ENCODE measurements around the gene CYP19A1. TPM values are rescaled to one million over a fixed set of nuclear protein-coding genes. Genes with fewer than 3 reads are reported as not detected.

CYP19A1 gene
- total and polyA plus RNA-seq, 10 of the 15 experiments (the other 5 are each of a cell fraction or from before 2014, with no cell fraction given) = 0.08 to 1.8 (median 0.70) TPM

DNA sequence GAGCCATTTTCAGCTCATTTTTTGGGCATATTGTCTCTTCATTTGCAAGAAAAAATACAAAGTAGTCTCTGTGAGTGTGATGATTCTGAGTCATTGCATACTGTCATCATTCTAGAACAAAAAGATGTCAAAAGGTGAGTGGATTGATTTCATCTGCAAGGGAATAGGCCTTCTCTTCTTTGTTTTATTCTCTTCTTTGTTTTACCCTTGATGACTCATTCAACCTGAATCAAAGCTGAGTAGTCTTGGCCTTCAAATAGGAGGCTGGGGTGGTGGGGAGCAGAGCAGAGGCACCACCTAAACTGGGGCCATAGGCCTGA lies 25.4 kb downstream of the CYP19A1 start:
- no peak for DNase-seq (ENCODE audit: low read depth, low spot score)
- no peak for ATAC-seq
- CTCF ChIA-PET = no interaction called here
- no peak overlapping the region for H3K4me3 ChIP-seq
- H3K4me1 ChIP-seq (ENCODE audit: control insufficient read depth, insufficient read depth, low read length) = no peaks in the 10 kb centered on the region
- no peaks in the 10 kb centered on the region; the same call in 1 of the 2 replicates for H4K20me1 ChIP-seq (ENCODE audit: control insufficient read depth, insufficient read depth)
- H3K9me3 ChIP-seq (replicated peaks; ENCODE audit: control insufficient read depth, insufficient read depth, low read length) = no peaks in the 10 kb centered on the region
- H3K79me2 ChIP-seq (ENCODE audit: control insufficient read depth, insufficient read depth, low read length) = no peaks in the 10 kb centered on the region
- intact Hi-C loops (cut with micrococcal nuclease; ENCODE audit: unreplicated experiment) = no loop called here
- no TSS peak for BruUV-seq (replicated peaks)
- peaks cover 0 to 10% of the 10 kb centered on the region in 2 experiments; a peak in 2 of 4 replicates for H3K27me3 ChIP-seq (replicated peaks in 1 of 2; ENCODE audit: control insufficient read depth in 2 of 2, insufficient read depth in 2 of 2, low read length in 1 of 2)
- SMC1A ChIA-PET (ENCODE audit: uncharacterized antibody, unreplicated experiment) = interaction anchor here (0.9 kb wide), 1 partner anchor 86 kb away, joined by 3 read pairs; no protein-coding TSS in a partner anchor
- no peak overlapping the region for H3K9ac ChIP-seq (ENCODE audit: control insufficient read depth, insufficient read depth, low read length)
- FAIRE-seq = no peak
- RAD21 ChIA-PET (ENCODE audit: unreplicated experiment) = no interaction called here
- in situ Hi-C loops (cut with MboI) = no loop called here
- POLR2A ChIA-PET = no interaction called here
- no peak overlapping the region for H3K27ac ChIP-seq (ENCODE audit: control insufficient read depth, insufficient read depth)
- no peaks in the 10 kb centered on the region for H3K36me3 ChIP-seq (ENCODE audit: control insufficient read depth in 2 of 2, insufficient read depth in 2 of 2, low read length in 1 of 2)
- H2AFZ ChIP-seq (ENCODE audit: control insufficient read depth, low read depth, low read length) = no peak overlapping the region
- H3K4me2 ChIP-seq (ENCODE audit: control insufficient read depth, insufficient read depth) = no peak overlapping the region
- TF ChIP-seq, protein P1, sequence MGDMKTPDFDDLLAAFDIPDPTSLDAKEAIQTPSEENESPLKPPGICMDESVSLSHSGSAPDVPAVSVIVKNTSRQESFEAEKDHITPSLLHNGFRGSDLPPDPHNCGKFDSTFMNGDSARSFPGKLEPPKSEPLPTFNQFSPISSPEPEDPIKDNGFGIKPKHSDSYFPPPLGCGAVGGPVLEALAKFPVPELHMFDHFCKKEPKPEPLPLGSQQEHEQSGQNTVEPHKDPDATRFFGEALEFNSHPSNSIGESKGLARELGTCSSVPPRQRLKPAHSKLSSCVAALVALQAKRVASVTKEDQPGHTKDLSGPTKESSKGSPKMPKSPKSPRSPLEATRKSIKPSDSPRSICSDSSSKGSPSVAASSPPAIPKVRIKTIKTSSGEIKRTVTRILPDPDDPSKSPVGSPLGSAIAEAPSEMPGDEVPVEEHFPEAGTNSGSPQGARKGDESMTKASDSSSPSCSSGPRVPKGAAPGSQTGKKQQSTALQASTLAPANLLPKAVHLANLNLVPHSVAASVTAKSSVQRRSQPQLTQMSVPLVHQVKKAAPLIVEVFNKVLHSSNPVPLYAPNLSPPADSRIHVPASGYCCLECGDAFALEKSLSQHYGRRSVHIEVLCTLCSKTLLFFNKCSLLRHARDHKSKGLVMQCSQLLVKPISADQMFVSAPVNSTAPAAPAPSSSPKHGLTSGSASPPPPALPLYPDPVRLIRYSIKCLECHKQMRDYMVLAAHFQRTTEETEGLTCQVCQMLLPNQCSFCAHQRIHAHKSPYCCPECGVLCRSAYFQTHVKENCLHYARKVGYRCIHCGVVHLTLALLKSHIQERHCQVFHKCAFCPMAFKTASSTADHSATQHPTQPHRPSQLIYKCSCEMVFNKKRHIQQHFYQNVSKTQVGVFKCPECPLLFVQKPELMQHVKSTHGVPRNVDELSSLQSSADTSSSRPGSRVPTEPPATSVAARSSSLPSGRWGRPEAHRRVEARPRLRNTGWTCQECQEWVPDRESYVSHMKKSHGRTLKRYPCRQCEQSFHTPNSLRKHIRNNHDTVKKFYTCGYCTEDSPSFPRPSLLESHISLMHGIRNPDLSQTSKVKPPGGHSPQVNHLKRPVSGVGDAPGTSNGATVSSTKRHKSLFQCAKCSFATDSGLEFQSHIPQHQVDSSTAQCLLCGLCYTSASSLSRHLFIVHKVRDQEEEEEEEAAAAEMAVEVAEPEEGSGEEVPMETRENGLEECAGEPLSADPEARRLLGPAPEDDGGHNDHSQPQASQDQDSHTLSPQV (IDR thresholded peaks at IDR 0.05) = no peak
- TF ChIP-seq BACH1 (IDR thresholded peaks at IDR 0.05; ENCODE audit: borderline replicate concordance) (no peak), JUNB (IDR thresholded peaks at IDR 0.05) (no peak), KAT2A (conservative IDR thresholded peaks at IDR 0.05; ENCODE audit: control insufficient read depth, low read depth, low read length) (no peak), SMAD5 (IDR thresholded peaks at IDR 0.05; ENCODE audit: low read depth) (no peak), CBX5 (IDR thresholded peaks at IDR 0.05; ENCODE audit: low read depth) (no peak), ZSCAN29 (IDR thresholded peaks at IDR 0.05) (no peak), CBX3 (IDR thresholded peaks at IDR 0.05; ENCODE audit: borderline replicate concordance, low read depth) (no peak), PML (IDR thresholded peaks at IDR 0.05; ENCODE audit: low read length) (no peak), RB1 (IDR thresholded peaks at IDR 0.05; ENCODE audit: borderline replicate concordance) (no peak), BHLHE40 (IDR thresholded peaks at IDR 0.05; ENCODE audit: borderline replicate concordance in 1 of 2, low read depth in 2 of 2, low read length in 1 of 2) (no peak), ZNF274 (IDR thresholded peaks at IDR 0.05; ENCODE audit: insufficient read depth, insufficient read length) (no peak), USF2 (IDR thresholded peaks at IDR 0.05; ENCODE audit: borderline replicate concordance, low read depth, low read length) (no peak), ASH2L (IDR thresholded peaks at IDR 0.05; ENCODE audit: borderline replicate concordance, low read depth) (no peak), HDGF (IDR thresholded peaks at IDR 0.05) (no peak), RFX5 (IDR thresholded peaks at IDR 0.05; ENCODE audit: low read depth, low read length) (no peak)
- TF ChIP-seq, protein P2, sequence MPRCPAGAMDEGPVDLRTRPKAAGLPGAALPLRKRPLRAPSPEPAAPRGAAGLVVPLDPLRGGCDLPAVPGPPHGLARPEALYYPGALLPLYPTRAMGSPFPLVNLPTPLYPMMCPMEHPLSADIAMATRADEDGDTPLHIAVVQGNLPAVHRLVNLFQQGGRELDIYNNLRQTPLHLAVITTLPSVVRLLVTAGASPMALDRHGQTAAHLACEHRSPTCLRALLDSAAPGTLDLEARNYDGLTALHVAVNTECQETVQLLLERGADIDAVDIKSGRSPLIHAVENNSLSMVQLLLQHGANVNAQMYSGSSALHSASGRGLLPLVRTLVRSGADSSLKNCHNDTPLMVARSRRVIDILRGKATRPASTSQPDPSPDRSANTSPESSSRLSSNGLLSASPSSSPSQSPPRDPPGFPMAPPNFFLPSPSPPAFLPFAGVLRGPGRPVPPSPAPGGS (IDR thresholded peaks at IDR 0.05; ENCODE audit: borderline replicate concordance, insufficient read depth, low read depth, low read length, poor library complexity, severe bottlenecking) = no peak
- TF ChIP-seq, protein P3, sequence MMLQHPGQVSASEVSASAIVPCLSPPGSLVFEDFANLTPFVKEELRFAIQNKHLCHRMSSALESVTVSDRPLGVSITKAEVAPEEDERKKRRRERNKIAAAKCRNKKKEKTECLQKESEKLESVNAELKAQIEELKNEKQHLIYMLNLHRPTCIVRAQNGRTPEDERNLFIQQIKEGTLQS (IDR thresholded peaks at IDR 0.05; ENCODE audit: borderline replicate concordance, extremely low read depth, low read depth, low read length) = no peak
